ENCODE measurements around the gene PFKP. TPM values are rescaled to one million over a fixed set of nuclear protein-coding genes. Genes with fewer than 3 reads are reported as not detected.

The PFKP gene
- total RNA-seq, 1 donor from 2014 or later = 52.3 TPM

DNA sequence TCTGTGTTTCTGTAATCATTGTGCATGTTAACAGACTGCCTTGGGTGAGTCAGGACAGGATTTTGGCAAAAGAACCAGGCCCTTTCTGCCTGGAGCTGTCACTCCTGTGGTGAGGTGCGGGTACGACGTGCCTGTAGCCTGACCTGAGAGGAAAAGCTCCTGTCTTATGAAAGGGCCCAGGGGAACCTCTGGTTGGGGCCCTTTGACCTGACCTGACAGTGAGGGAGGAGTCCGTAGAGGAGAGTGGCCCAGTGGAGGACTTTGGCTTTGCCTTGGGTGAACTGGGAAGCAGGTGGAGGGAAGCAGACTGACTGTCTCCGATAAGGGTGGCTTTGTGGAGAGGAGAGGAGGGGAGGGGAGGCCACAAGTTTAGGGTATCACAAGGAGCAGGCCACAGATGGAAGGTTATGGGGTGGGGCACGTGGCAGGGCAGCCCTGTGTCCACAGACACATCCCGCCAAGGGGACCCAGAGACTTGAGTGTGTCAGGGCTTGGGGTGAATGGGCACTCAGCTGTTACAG is 6.9 kb downstream of the PFKP start:
- no peak for DNase-seq (ENCODE audit: low spot score)
- Mint-ChIP-seq H3K4me1 (ENCODE audit: unreplicated experiment) (peaks cover 14% of the 10 kb centered on the region), H3K4me3 (ENCODE audit: unreplicated experiment) (no peak overlapping the region), H3K36me3 (ENCODE audit: low read depth, unreplicated experiment) (peaks cover 9% of the 10 kb centered on the region), H3K9me3 (ENCODE audit: unreplicated experiment) (no peaks in the 10 kb centered on the region), H3K27me3 (ENCODE audit: unreplicated experiment) (peaks cover 10% of the 10 kb centered on the region), H3K27ac (ENCODE audit: unreplicated experiment) (no peak overlapping the region)
- TF ChIP-seq, protein P1, sequence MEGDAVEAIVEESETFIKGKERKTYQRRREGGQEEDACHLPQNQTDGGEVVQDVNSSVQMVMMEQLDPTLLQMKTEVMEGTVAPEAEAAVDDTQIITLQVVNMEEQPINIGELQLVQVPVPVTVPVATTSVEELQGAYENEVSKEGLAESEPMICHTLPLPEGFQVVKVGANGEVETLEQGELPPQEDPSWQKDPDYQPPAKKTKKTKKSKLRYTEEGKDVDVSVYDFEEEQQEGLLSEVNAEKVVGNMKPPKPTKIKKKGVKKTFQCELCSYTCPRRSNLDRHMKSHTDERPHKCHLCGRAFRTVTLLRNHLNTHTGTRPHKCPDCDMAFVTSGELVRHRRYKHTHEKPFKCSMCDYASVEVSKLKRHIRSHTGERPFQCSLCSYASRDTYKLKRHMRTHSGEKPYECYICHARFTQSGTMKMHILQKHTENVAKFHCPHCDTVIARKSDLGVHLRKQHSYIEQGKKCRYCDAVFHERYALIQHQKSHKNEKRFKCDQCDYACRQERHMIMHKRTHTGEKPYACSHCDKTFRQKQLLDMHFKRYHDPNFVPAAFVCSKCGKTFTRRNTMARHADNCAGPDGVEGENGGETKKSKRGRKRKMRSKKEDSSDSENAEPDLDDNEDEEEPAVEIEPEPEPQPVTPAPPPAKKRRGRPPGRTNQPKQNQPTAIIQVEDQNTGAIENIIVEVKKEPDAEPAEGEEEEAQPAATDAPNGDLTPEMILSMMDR (IDR thresholded peaks at IDR 0.05; ENCODE audit: unreplicated experiment) = no peak

DNA sequence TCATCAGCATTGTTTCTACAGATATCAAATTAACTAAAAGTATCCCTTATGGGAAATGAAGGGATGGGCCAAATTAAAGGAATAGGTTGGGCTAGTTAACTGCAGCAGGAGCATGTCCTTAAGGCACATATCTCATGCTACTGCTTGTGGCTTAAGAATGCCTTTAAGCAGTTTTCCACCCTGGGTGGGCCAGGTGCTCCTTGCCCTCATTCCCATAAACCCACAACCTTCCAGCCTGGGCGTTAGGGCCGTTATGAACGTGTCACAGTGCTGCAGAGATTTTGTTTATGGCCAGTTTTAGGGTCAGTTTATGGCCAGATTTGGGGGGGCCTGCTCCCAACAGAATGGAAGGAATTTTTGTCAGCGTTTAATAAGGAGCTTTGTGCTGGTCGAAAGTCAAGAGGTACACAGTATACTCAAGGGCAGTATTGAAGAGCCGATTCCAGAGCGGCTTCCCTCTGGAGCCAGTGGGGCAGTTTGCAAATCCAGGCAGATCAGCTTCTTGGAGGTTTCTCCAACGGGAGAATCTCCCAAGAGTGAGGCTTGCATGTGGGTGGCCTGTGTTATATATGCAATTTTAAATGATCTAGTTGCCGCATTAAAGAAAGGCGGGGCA is 7.7 kb downstream of the PFKP start:
- Mint-ChIP-seq H3K4me1 (ENCODE audit: unreplicated experiment) (peaks cover 7% of the 10 kb centered on the region), H3K36me3 (ENCODE audit: low read depth, unreplicated experiment) (peaks cover 3% of the 10 kb centered on the region), H3K4me3 (ENCODE audit: unreplicated experiment) (no peak overlapping the region), H3K27me3 (ENCODE audit: unreplicated experiment) (peaks cover 3% of the 10 kb centered on the region), H3K27ac (ENCODE audit: unreplicated experiment) (no peak overlapping the region), H3K9me3 (ENCODE audit: unreplicated experiment) (no peaks in the 10 kb centered on the region)
- TF ChIP-seq, protein P1 (IDR thresholded peaks at IDR 0.05; ENCODE audit: unreplicated experiment) = no peak
- DNase-seq (ENCODE audit: low spot score) = no peak

GRCh38 chr10:3076138-3076537 is 8.8 kb downstream of the PFKP start:
- peaks cover 3% of the 10 kb centered on the region for H3K36me3 Mint-ChIP-seq (ENCODE audit: low read depth, unreplicated experiment)
- H3K27ac Mint-ChIP-seq (ENCODE audit: unreplicated experiment) = no peak overlapping the region
- H3K4me1 Mint-ChIP-seq (ENCODE audit: unreplicated experiment) = peaks cover 7% of the 10 kb centered on the region
- TF ChIP-seq, protein P1 (IDR thresholded peaks at IDR 0.05; ENCODE audit: unreplicated experiment) = no peak
- H3K9me3 Mint-ChIP-seq (ENCODE audit: unreplicated experiment) = no peaks in the 10 kb centered on the region
- DNase-seq (ENCODE audit: low spot score) = no peak
- no peak overlapping the region for H3K4me3 Mint-ChIP-seq (ENCODE audit: unreplicated experiment)
- peaks cover 3% of the 10 kb centered on the region for H3K27me3 Mint-ChIP-seq (ENCODE audit: unreplicated experiment)

GRCh38 chr10:3077509-3077908 is 10.2 kb downstream of the PFKP start:
- peaks cover 4% of the 10 kb centered on the region for H3K4me1 Mint-ChIP-seq (ENCODE audit: unreplicated experiment)
- H3K27ac Mint-ChIP-seq (ENCODE audit: unreplicated experiment) = no peak overlapping the region
- H3K4me3 Mint-ChIP-seq (ENCODE audit: unreplicated experiment) = no peak overlapping the region

More at GRCh38 chr10:3077509-3077908, 10.2 kb downstream of the PFKP start:
- H3K36me3 Mint-ChIP-seq (ENCODE audit: low read depth, unreplicated experiment) = peaks cover 3% of the 10 kb centered on the region
- no peak for DNase-seq (ENCODE audit: low spot score)
- peaks cover 3% of the 10 kb centered on the region for H3K27me3 Mint-ChIP-seq (ENCODE audit: unreplicated experiment)
- TF ChIP-seq, protein P1 (IDR thresholded peaks at IDR 0.05; ENCODE audit: unreplicated experiment) = no peak
- H3K9me3 Mint-ChIP-seq (ENCODE audit: unreplicated experiment) = no peaks in the 10 kb centered on the region

All from endothelial cell (in vitro differentiated cells).